HG02973 (cell line): ENCODE results near the gene CTR9.
A peak's percentile ranks its signal among the peaks of the same experiment; 100 is the strongest.

Experiments used
- ATAC-seq: cut with Tn5 transposase; IDR thresholded peaks from one replicate; pipeline ENCODE4 v1.9.1; 2021; ENCODE audit warnings: moderate library complexity; ENCODE audit not compliant: unreplicated experiment

CTR9 gene

DNA sequence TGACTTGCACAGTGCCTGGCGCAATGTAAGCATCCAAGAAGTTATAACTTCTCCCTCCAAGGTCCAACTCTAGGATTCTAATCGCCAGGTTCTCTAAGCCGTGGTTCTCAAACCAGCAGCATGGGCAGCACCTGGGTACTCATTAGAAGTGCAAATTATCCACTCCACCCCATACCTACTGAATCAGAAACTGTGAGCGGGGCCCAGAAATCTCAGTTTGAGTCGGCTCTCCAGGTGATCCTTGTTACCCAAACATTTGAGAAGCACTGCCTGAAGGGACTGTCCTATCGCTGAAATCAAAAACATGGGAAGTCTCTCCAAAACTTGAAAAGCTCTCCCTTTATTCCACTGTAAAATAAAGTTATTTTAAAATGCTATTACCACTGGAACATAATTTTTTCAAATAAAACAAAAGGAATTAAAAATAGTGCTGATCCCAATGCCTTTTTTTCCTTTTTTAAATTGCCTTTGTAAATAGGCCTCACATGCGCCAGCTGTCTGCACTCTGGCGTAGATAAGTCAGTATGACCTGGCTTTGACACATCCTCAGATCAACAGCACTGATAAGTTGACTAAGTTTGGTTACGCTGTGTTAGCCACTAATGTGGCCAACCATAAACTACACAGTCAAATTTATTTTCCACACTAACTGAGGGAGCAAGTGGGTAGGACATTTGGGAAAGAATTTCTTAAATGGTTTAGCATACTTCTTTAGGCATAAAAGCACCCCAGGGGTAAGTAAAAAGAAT, 8.4 kb upstream of the CTR9 start:
- no peak for ATAC-seq

- no peak for ATAC-seq
These were observed 7.6 kb upstream of the CTR9 start for GRCh38 chr11:10743354-10744000.

DNA sequence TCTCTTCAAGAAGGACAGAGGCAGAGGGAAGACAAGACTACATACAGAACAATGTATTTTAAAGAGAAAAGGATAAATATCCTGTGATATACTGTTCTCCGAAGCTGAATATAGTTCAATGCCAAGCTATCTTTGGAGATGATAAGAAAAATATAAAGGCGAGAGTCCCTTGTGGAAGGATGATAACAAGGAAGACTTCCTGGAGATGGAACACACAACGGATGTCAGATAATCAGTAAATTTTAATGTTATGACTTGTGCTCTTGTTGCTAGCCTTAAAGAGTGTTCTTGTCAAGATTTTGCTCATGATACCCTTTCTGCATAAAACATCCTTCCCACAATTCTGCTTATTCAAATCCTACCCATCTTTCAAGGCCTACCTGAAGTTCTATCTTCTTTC, 6.8 kb upstream of the CTR9 start:
- ATAC-seq, result no peak

- ATAC-seq, result no peak
These were observed 4.2 kb upstream of the CTR9 start for GRCh38 chr11:10746871-10747270.

DNA sequence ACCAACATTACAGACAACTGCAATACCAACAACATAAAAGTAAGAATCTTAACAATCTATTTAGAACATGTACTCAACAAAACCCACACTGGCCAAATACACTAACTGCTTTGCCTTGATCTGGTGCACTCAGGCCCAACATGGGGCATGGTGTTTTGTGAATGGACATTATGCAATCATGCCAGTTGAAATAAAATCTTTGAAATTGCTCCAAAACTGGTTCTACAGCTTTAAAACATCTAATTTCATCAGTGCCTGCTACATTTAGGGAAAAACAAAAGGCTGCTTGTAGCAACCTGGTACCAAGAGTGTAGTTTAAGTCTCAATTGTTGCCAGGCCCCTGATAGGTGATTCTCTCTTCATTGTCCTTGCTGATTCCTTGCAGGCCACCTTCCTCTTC, 3.3 kb upstream of the CTR9 start:
- ATAC-seq, result no peak

DNA sequence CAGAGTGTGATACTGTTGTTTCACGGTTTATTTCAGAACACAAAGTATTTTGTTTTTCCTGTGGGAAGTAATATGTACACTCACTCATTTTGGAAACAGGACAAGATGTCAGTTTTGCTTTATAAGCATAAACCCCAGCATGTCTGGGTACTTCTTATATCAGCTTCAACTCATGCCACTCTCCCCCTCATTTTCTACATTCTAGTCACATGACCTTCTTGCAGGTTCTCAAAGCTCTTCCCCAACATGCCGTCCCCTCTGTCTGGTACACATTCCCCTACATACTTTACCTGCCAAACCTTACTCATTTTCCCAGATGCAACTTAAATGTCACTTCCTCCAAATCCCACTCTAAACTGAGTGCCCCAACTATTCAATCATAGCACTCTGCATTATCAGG, 1.6 kb upstream of the CTR9 start:
- no peak for ATAC-seq

DNA sequence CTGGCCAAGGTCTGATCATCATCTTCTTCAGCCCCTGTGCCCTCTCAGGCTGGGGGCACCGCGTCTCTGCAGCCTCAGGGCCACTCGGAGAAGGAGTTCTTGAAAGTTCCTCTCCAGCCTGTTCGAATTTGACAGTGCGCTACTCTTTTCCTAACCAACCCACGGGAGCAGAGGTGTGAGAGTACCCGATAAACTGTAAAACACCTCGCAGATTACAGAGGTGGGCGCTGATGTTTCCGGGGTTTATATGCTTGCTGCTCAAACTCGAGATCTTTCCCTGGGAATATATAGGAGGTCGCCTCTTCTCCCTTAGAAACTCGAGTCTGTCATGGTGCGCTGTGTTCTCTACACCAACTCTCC, 515 bp downstream of the CTR9 start:
- ATAC-seq, result no peak

GRCh38 chr11:10752061-10752460, 1.0 kb downstream of the CTR9 start:
- no peak for ATAC-seq

GRCh38 chr11:10752486-10752885, 1.4 kb downstream of the CTR9 start:
- no peak for ATAC-seq

- ATAC-seq, result no peak
These were observed 7.9 kb downstream of the CTR9 start for GRCh38 chr11:10758957-10759356.

- ATAC-seq, result no peak
These were observed 10.1 kb downstream of the CTR9 start for GRCh38 chr11:10761085-10761698.

DNA sequence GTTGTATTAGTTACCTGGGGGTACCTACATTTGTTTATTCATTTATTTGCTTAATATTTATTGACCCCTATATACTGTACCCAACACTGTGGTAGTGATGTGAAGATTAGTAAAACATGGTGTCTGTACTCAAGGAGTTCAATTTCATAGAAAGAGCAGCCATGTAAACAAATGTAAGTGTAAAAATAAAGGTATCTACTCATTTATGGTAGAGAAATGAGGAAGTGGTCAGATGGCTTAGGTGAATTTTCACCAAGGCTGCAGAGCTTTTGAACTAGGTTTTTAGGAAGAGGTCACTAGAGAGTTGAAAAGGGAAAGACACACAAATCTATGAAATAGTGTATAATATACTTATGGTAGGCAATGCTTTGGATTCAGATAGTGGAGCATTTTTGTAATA, 11.1 kb downstream of the CTR9 start:
- peak; percentile 84 for ATAC-seq

DNA sequence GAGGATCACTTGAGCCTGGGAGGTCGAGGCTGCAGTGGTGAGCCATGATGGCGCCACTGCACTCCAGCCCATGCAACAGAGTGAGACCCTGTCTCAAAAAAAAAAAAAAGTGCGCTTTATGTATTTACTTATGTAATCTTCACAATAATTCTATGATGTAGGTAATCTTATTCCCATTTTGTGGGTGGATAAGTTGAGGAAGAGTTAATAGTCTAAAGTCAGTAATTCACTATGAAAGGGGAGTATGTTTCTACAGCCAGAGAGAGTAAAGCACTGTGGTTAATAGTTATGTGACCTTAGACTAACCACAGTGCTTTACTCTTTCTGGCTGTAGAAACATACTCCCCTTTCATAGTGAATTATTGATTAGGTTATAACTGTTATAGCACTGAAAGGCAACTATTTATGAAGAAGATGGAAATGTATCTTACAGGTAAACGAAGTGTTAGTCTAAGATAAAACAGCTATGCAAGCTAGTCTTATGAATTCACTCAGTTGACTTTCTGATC, 11.9 kb downstream of the CTR9 start:
- ATAC-seq, result no peak

- no peak for ATAC-seq
These were observed 12.7 kb downstream of the CTR9 start for GRCh38 chr11:10763766-10764165.

GRCh38 chr11:10764412-10764811, 13.4 kb downstream of the CTR9 start:
- ATAC-seq, result no peak

GRCh38 chr11:10770626-10771254, 19.7 kb downstream of the CTR9 start:
- ATAC-seq, result no peak

DNA sequence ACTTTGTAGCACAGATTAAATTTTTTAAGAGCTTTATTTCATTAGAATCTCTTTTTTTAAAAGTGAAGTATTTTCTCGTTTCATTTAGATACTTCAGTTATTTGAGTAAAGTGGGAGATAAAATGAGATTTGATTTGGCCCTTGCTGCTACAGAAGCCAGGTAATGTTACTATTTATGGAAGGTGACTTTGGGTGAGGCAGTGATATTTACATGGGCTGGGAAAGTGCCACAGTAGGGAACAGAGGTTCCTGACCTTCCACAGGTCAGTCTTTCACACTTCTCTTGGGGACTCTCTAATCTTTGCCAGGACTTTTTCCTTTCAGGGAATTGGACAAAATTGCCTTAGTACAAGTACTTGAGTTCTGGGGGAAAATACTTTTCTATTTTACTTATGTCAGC, 20.4 kb downstream of the CTR9 start:
- no peak for ATAC-seq

- no peak for ATAC-seq
These were observed 23.8 kb downstream of the CTR9 start for GRCh38 chr11:10774811-10775210.

- no peak for ATAC-seq
These were observed 26.3 kb downstream of the CTR9 start for GRCh38 chr11:10777393-10777793.

- ATAC-seq, result no peak
These were observed 26.8 kb downstream of the CTR9 start for GRCh38 chr11:10777806-10778205.

- no peak for ATAC-seq
These were observed 27.3 kb downstream of the CTR9 start for GRCh38 chr11:10778217-10778970.
